Stomach (tissue), 4 donors: ENCODE measurements around the gene R3HCC1L.

Source experiments
- EP300 ChIP-seq: sonication (generic); formaldehyde crosslinking; IDR thresholded peaks from one replicate; pipeline ENCODE4 v1.6.1; 2017; ENCODE audit warnings: antibody characterized with exemption
- TF ChIP-seq, protein P1 (sequence below), 7 experiments: fragments of 450-650 bp in 4 of 7; fragments of 200-600 bp in 3 of 7; sonication (generic) in 3 of 7; IDR thresholded peaks; one replicate each; pipeline ENCODE4 v1.5.1; 2016 to 2019; ENCODE audit warnings: antibody characterized with exemption in 7 of 7, control low read depth in 2 of 7, mild to moderate bottlenecking in 1 of 7

- TF ChIP-seq, protein P1, sequence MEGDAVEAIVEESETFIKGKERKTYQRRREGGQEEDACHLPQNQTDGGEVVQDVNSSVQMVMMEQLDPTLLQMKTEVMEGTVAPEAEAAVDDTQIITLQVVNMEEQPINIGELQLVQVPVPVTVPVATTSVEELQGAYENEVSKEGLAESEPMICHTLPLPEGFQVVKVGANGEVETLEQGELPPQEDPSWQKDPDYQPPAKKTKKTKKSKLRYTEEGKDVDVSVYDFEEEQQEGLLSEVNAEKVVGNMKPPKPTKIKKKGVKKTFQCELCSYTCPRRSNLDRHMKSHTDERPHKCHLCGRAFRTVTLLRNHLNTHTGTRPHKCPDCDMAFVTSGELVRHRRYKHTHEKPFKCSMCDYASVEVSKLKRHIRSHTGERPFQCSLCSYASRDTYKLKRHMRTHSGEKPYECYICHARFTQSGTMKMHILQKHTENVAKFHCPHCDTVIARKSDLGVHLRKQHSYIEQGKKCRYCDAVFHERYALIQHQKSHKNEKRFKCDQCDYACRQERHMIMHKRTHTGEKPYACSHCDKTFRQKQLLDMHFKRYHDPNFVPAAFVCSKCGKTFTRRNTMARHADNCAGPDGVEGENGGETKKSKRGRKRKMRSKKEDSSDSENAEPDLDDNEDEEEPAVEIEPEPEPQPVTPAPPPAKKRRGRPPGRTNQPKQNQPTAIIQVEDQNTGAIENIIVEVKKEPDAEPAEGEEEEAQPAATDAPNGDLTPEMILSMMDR (IDR thresholded peaks at IDR 0.05): no peak
- TF ChIP-seq EP300: no peak
These were observed 37.3 kb upstream of the R3HCC1L start for GRCh38 chr10:98097175-98097574.
